ENCODE results near the gene ALS2CL.
A peak's percentile ranks its signal among the peaks of the same experiment; 100 is the strongest.
"Not testable (repeated sequence)": the region's sequence is repeated elsewhere in the genome, so short reads cannot be mapped to it uniquely, and the experiment has no call there.

The ALS2CL gene

DNA sequence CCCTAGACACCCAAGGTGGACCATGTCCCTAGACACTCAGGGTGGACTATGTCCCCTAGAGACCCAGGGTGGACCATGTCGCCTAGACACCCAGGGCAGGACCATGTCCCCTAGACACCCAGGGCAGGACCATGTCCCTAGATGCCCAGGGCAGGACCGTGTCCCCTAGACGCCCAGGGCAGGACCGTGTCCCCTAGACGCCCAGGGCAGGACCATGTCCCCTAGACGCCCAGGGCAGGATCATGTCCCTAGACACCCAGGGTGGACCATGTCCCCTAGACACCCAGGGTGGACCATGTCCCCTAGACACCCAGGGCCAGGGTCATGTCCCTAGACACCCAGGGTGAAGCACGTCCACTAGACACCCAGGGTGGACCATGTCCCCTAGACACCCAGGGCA is 10.9 kb upstream of the ALS2CL start:
- DNase-seq = not testable (repeated sequence)

DNA sequence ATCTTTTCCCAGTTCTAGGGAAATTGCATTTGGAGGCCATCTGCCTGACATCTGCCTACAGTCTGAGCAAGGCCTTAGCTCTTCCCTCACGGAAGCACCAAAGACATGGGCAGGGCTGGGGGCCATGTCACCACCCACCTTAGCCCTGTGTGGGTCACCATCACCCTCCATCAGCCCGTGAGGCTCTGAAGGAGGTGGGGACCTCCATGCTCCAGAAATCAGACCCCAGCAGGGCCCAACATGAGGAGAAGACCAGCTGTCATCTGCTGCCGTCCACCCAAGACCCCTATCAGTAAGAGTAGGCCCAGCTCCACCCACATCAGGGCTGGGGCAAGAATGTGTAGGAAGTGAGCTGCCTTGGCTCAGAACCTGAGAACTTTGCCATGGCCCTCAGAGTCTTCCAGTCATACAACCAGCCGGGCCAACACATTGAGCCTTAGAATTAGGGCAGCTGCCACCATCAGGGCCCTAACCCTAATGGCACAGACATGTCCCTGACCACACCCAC is 9.6 kb upstream of the ALS2CL start:
- no peak for DNase-seq

DNA sequence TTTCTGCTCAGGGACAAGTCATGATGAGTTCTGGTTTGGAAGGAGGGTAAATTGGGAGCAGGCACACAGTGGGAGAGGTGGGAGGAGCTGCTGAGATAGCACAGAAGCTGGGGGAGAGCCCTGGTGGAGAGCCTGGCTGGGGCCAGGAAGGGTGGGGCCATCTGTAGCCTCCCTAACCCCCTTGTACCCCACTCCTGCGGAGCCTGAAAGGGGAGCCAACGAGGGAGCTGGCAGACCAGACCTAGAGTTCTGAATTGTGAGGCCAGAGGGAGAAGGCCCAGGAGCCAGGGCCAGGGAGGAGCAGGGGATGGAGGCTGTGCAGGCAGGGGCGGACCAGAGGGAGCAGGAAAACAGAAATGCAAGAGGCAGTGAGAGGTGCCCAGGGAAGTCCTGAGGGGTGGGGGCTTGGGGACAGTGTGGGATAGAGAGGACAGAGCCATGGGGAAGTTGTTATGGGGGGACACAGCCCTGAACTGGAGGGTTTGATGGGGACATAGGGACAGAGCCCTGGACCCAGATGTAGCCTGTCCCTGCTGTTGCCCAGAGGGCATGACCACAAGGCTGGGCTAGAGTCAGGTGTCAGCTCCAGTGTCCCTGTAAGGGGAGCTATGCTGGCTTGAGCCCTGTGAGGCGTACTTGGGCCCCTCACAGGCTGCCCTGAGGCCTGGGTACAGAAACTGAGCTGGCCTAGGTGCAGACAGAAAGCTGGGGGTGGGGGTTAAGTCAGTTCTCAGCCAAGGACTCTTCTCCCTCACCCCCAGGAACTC is 8.9 kb upstream of the ALS2CL start:
- no peak for DNase-seq

DNA sequence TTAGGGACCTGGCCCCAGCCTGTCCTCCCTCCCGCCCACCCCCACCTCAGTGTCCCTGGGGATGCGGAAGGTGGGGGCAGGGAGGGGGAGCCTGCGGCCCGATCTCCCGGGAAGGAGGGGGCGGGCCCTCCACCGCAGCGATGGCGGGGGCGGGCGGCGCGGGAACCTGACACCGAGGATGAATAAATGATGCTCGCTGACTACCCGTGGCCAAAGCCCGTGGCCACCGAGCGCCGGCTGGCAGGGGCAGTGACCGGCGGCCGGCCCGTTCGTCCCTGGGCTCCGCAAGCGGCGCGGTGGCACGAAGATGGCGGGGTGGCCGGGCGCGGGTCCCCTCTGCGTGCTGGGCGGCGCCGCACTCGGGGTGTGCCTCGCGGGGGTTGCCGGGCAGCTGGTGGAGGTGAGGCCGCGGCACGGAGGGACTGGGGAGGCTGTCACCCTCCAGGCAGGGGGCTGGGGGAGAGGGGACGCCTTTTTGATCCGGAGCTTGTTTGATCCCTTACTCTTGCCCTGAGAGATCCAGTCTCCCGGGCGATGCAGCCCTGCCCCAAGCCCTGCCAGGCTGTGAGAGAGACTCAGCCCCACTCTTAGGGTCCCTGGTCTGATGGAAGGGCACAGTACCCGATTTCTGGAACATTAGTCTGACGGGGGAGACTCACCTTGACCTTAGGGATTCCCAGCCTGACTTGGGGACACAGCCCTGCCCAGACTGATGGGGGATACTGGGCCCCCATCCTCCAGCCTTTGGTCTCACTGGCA is 7.9 kb upstream of the ALS2CL start, which contains the start of gene TMIE:
Gene TMIE (plus strand): TSS at position 212 of the 759 bp plus-strand sequence. CDS start 96 bp downstream, at position 308.
- no peak for DNase-seq

DNA sequence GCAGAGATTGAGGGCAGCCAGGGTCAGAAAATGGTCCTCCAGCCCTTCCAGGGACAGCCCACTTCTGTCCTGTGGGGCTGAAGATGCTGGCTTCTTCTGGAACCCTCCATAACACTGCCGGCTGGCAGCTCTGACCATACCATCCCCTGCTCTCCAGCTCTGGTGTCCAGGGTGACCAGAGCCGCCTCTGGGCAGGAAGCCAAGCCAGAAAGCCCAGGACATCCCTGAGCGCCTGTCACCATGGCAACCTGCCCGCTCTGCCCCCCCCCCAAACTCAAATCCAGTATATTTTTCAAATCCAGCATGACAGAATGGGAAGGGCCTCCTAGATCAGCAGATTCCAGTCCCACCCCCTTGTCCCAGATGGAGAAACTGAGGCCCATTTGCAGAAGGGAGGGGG is 7.3 kb upstream of the ALS2CL start:
- DNase-seq = peak; percentile 50

DNA sequence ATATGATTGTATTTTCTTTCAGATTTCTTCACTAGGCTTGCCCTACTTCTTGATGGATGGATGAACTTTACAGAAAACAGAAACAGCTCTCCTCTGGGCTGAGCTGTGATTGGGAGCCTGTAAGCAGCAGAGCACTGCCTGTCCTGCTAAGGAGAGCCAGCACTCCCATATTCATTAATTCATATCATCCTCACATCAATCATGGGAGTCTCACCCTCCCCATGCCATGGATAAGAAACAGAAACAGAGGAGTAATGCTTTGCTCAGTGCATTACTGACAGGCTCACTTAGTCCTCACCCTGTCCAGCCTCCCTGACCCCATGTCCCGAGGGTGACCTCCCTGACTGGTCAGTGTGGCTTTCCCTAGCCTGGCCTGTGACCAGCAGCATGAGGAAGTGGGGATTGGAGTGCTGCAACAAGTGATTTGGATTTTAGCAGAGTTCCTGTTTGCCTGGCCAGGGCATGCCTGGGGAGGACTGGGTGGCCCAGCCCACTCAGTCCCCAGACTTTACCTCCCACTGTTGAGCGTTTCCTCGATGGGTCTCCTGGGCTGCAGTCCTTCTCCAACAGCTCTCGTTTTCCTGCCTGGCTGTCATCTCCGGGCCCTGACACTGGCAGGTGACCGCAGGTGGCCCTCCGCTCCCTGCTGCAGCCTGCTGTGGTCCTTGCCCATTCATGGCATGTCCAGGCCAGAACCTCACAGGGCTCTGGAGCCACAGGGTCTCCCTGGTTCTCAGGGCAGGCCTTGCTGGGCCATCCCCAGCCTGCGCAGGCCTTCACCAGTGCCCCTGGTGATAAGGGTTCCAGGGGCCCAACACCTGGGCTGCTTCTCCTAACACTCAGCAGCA is 6.4 kb upstream of the ALS2CL start:
- no peak for DNase-seq

DNA sequence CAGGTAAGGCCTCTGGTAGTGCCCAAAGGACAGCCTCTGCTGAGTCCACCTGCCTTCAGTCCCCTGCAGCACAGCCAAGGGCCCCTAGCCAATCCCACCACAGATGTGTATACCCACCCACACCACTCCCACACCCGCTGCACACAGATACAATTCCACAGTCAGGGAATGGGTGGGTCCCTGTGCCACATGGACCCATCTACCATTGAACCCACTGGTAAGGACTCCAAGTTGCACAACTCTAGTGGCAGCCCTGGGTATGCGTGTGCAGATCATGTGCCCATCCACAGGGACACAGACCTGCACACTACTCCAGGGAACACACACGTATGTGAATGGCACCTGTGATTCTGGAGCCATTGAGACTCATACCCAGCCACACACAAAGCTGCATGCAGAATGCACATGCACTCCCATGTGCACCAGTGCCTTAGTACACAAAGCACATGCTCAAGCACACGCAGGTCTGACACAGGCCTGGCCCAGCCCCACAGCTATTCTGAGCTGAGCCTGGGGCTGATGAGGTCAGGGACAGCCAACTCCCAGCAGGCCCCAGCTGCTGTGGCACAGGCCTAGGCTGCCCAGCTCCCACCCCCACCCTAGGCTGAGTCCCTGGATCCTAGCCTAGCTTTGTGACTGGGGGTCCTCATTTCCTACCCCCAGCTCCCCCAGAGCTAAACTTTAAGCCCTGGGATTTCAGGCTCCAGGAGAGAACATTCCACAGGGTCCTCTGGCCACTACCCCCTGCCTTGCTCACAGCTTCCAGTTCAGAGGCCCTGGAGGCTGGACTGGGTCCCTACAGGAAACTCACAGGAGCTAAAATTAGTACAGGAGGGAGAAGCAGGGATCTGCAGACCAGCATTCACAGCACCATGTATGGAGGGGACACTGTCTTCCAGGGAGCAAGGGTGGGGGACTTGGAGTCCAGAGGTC is 2.7 kb upstream of the ALS2CL start:
- DNase-seq = no peak

DNA sequence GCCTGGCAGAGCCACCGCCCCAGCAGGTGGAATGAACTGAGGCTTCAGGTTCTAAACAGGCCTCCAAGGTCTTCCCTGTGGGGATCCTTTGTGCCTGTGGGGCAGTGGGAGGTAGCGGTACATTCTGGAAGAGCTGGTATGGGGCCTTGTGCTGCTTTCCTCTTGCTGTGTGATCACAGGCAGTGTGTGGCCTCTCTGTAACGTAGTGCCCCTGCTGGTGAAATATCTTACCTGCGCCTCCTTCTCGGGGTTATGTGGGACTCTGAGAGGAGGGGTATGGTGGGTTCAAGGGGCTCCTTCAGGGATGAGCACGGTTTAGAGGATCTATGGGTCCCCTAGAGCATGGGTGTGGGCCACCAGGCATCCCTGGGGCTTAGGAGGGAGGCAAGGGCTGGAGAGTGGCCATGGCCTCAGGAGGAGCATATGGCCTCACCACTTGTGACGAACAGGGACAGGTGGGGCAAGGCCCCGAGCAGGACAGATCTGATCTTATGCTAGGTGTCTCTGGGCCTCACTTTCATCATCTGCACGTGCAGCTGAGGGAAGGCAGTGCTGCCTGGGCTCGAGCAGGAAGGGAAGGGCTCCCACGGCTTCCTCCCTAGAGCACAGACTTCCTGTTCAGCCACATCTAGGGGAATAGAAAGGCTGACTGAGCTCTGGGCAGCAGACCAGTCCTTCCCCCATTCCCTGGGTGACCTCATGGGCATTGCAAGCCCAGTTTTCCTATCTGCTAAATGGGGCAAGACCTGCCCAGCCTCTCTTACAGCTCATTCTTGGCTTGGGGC is 1.9 kb upstream of the ALS2CL start:
- DNase-seq = no peak

DNA sequence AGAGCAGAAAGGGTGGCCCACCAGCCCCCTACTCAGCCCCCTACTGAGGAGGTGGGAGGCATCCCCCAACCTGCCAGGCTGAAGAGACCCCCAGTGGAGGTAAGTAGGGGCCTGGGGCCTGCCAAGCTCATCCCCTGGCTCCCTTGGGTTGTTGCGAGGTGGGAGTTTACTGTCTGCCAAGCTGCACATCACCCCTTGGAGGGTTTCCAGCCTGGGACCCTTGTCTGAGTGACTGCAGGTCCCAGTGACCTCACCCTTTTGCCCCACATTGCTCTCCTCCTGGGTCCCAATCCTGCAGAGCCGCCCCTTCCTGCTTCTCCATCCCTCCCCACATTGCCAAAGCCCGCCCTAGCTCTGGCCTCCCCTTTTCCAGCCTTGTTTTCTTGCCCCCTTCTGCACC is 1.0 kb upstream of the ALS2CL start:
- no peak for DNase-seq

DNA sequence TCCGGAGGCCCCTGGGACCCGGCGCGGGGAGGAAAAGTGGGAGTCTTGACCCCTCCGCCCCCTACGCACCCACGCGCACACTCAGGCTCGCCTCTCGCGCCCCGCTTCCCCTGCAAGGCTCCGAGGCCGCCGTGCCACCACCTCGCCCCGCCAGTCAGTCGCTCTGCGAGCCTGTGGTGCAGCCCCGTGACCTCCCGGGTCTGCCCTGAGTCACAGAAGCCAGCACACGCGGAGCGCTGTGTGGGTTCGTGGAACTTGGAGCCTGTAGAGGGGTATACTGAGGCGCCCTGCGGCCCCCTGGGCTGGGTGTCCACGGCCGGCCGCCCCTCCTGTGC is 380 bp upstream of the ALS2CL start:
- DNase-seq = no peak

DNA sequence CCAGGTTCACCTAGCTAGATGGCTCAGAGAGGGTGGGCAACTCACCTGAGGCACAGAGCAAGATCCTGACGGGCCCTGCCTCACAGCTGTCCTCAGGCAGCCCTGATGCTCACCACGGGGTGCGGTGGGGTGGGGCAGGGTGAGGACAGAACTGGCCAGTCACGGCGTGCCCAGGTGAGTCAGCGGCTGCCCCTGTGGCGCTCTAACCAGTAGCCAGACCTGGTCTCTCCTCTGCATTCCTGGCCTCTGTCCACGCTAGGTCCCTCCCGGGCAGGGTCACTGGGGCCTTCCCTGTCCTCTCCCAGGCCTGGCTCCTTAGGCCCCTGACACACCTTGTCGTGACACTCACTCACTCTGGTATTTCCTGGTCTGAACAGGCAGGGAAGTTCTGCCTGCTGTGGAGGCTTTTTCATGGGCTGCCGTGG is 901 bp downstream of the ALS2CL start:
- no peak for DNase-seq

DNA sequence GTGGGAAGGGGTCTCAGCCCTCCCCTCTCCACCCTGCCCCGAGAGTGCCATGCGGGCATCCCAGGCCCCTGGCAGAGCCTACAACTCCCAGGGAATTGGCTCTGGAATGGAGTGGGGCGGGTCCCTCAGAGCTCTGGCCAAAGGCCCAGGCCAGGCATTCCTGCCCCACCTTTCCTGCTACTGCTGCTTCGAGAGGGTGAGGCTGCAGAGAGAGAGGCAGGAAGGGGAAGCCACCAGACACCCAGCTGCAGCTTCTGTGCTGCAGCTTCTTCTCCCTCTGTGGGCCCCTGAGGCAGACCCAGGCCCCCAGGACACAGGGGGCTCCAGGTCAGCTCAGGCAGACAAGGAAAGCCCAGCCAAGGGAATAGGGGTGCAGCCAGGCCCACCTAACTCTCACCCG is 2.7 kb downstream of the ALS2CL start:
- DNase-seq = no peak

DNA sequence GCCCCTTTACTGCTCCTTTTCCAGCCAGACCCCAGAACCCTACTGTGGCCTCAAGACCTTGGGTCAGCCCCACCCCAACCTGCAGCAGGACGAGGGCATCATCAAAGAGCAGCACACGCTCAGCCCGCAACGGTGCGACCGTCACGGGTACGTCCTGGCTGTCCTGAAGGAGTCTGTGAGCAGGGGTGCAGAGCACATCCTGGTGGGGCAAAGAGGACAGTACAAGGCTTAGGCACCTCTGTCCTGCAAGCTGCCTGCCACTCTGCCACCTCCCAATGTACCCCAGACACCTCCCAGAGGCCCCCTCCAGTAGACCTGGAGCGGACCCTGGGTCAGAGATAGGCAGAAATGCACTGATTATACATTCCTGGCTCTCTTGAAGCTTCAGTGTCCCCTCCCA is 8.0 kb downstream of the ALS2CL start:
- no peak for DNase-seq

DNA sequence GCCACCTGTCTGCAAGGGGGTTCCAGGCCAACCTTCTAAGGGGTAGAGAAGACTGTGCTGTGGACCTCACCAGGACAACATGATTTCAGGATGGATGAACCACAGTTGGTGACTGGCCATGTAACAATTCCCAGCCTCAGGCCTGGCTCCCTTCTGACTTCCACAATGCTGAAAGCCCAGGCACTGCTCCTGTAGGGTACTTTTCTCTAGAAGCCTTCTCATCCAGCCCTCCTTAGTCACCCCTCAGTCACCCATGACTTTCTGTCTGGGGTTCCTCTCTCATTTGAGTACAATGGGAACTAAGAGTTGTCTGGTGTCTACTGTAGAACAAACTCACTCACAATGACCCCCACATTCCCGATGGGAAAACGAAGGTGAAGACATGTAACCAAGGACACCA is 8.6 kb downstream of the ALS2CL start:
- no peak for DNase-seq

DNA sequence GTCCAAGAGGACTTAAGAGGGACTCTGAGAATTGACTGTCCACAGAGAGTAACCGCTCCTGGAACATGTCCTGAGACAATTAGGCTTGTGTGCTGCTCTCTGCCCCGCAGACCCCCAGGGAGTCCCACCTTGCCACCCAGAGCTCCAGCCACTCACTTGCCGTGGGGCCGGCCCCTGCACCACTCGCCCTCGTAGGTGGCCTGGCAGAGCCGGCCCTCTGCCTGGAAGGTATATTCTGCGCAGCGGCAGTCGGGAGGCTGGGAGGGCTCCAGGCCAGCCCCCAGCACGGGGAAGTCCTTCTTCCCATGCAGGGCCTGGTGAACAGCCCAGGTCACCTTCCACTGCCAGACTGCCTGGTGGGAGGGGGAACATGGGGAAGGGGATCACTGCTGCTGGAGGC is 10.5 kb downstream of the ALS2CL start:
- DNase-seq = no peak

DNA sequence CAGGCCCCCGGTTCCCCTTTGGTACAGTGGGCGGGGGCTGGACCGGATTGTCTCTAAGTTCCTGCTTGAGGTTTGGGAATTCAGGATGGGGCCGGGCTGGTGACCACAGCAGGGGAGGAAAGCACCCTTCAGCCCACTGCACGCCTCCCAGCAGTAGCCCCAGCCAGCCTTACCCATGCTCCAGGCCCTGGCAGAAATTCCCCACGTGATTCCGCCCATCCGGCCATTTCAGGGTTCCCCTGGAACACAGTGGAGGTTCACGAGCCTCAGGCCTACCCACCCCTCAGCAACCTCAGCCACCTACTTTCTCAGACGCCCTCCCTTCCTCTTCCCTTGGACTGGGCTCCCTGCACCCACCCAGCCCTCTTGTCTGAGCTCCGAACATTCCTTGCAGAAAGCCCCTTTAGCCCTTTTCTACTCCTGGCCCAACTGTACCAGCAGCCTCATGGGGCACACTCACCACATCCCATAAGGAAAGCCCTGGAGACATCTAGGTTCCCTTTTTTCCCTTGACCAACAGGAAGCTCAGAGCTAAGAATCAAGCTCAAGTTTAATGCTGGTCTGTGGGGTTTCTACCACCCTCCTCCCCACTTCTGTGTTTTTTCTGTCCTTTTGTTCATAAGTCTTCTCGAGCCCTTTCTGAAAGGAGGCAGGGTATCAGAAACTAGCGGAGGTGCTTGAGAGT is 11.5 kb downstream of the ALS2CL start:
- DNase-seq = no peak

DNA sequence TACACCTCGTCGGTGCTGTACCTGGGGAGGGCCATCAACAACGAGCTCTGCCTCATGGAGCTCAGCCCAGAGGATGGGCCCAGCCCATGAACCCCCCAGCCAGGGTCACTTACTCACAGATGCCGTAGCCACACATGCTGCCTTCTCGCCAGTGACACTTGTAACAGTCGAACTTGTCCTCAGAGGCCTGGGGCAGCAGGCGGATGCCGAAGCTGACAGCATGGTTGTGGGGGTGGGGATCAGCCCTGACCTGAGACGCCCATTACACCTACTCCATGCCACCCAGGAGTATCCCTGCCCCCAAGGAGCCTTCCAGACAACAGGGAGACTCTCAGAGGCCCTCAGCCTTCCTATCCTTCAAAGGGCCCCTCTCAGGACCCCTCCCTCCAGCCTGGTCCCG is 12.1 kb downstream of the ALS2CL start:
- no peak for DNase-seq

DNA sequence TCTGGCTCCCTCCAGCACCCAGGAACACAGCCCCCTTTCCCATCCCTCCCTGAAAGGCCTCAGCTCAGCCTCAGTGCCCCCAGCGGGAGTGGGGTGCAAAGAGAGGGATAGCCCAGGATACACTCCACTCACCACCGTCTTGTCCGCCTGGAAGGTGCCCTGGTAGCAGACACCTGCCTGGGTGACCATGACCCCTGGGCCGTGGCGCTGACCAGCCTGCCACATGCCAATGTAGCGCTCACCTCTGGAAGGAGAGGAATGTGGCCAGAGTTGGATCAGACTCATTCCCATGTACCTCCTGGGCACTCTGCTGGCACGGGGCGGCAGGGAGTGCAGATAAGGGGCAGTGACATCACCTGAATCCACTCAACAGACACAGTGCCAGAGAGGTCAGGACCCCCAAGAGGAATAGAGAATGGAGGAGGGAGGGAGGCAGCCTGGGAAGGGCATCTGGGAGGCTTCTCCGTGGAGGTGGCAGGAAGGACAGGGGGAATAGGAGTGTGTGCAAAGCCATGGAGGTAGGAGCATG is 13.1 kb downstream of the ALS2CL start:
- DNase-seq = no peak

DNA sequence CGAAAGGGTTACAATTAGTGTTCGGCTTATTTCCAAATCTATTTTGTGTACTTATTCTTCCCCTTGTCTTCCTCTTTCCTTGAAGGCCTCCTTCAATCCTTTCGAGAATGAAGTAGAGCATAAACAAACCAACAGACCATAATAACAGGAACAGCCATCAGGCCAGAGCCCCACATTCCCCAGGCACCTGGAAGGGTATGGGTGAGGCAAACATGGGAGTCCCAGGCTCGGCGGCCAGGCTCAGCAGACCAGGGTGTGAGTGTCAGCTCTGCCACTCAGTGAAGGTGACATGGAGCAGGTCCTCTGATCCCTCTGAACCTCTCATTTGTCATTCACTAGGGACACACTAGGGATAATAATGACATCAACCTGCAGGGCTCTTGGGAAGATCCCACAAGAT is 13.8 kb downstream of the ALS2CL start:
- no peak for DNase-seq

DNA sequence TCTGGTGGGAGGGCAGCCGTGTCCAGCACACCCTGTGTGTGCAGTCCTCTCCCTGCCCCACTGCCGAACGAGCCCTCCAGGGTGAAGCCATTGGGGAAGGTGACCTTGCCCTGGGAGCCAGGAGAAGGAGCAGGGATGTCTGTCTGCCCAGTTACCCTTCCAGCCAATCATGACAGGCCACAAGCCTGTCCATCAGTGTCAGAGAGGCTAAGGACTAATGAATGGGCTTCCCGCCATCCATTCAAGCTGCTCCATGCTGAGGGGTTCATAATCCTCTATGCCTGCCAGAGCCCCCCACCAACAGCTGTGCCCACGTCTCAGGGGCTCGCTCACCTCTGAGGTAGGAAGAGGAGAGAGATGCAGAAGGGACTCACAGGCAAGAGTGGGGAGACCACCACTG is 15.2 kb downstream of the ALS2CL start:
- DNase-seq = no peak

DNA sequence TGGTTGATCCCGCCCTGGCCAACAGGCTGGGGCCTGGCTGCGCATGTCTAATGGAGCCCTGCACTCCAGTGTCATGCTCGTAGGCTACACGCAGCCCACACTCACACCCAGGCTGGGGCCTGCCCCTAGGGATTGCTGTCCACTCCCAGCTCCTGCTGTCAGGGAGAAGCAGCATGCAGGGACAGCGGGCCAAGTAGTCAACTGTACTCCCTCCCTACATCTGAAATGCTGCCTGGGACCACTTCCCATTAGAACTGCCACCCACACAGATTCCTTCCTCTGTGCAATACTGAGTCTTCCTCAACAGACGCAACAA is 16.1 kb downstream of the ALS2CL start:
- no peak for DNase-seq
